ENCODE results near the gene MYO3B.

The MYO3B gene

GRCh38 chr2:170177950-170178781 lies at the start of gene MYO3B:
Gene MYO3B (plus strand): TSS chr2:170178147. CDS start chr2:170178288, 141 bp downstream.
- DNase-seq = peak in 1 of 2 donors; percentile 9

GRCh38 chr2:170139276-170139967 lies 38.5 kb upstream of the MYO3B start:
- no peak for DNase-seq

GRCh38 chr2:170140561-170140960 lies 37.4 kb upstream of the MYO3B start:
- no peak for DNase-seq

- DNase-seq = no peak
These were observed 36.1 kb upstream of the MYO3B start for GRCh38 chr2:170141865-170142264.

GRCh38 chr2:170142502-170142901 lies 35.4 kb upstream of the MYO3B start:
- no peak for DNase-seq

- DNase-seq = no peak
These were observed 34.8 kb upstream of the MYO3B start for GRCh38 chr2:170143045-170143717.

- no peak for DNase-seq
These were observed 33.2 kb upstream of the MYO3B start for GRCh38 chr2:170144761-170145160.

GRCh38 chr2:170145191-170145590 lies 32.8 kb upstream of the MYO3B start:
- no peak for DNase-seq

- no peak for DNase-seq
These were observed 32.1 kb upstream of the MYO3B start for GRCh38 chr2:170145675-170146432.

- no peak for DNase-seq
These were observed 31.2 kb upstream of the MYO3B start for GRCh38 chr2:170146784-170147183.

GRCh38 chr2:170147576-170147975 lies 30.4 kb upstream of the MYO3B start:
- DNase-seq = no peak

- DNase-seq = no peak
These were observed 29.8 kb upstream of the MYO3B start for GRCh38 chr2:170148161-170148560.

GRCh38 chr2:170152421-170152820 lies 25.5 kb upstream of the MYO3B start:
- DNase-seq = no peak

GRCh38 chr2:170155022-170155722 lies 22.8 kb upstream of the MYO3B start:
- DNase-seq = no peak

GRCh38 chr2:170155723-170156253 lies 22.2 kb upstream of the MYO3B start:
- no peak for DNase-seq

- DNase-seq = no peak
These were observed 21.4 kb upstream of the MYO3B start for GRCh38 chr2:170156592-170156991.

GRCh38 chr2:170157025-170157684 lies 20.8 kb upstream of the MYO3B start:
- no peak for DNase-seq

GRCh38 chr2:170159060-170159459 lies 18.9 kb upstream of the MYO3B start:
- no peak for DNase-seq

- DNase-seq = no peak
These were observed 16.3 kb upstream of the MYO3B start for GRCh38 chr2:170161516-170162270.

GRCh38 chr2:170162271-170162632 lies 15.7 kb upstream of the MYO3B start:
- DNase-seq = no peak
